Gastroesophageal sphincter (tissue), 4 donors: ENCODE measurements around the gene FOSL1. TPM values are rescaled to one million over a fixed set of nuclear protein-coding genes. Genes with fewer than 3 reads are reported as not detected.

ENCODE experiments used
- ATAC-seq: fragments of 150-250 bp; one replicate; pipeline ENCODE4 v1.9.1; 2016; ENCODE audit warnings: mild to moderate bottlenecking, moderate library complexity
- H3K27ac ChIP-seq, 4 donors: fragments of 200-600 bp; sonication (generic) in 3 of 4; 1 replicate in 3 of 4; 2 replicates in 1 of 4; pipeline ENCODE4 v1.5.1; 2016 to 2019
- H3K27me3 ChIP-seq: fragments of 200-600 bp; sonication (generic); one replicate; pipeline ENCODE4 v1.5.1; 2019
- H3K36me3 ChIP-seq, 2 donors: fragments of 200-600 bp; sonication (generic); one replicate each; pipeline ENCODE4 v1.5.1; 2019; ENCODE audit warnings: control low read depth in 1 of 2
- H3K4me1 ChIP-seq, 3 donors: fragments of 200-600 bp; sonication (generic); 1 replicate in 2 of 3; 2 replicates in 1 of 3; pipeline ENCODE4 v1.5.1; 2016 to 2019; ENCODE audit warnings: control low read depth in 2 of 3
- H3K4me3 ChIP-seq, 2 donors: fragments of 200-600 bp; sonication (generic); one replicate each; pipeline ENCODE4 v1.5.1; 2019; ENCODE audit warnings: mild to moderate bottlenecking in 1 of 2, moderate library complexity in 1 of 2
- H3K9me3 ChIP-seq, 3 donors: fragments of 200-600 bp; sonication (generic); one replicate each; pipeline ENCODE4 v1.5.1; 2017 to 2019; ENCODE audit warnings: control low read depth in 2 of 3
- CTCF ChIP-seq, 4 experiments: fragments of 200-600 bp in 2 of 4; fragments of 450-650 bp in 2 of 4; sonication (generic) in 1 of 4; IDR thresholded peaks; one replicate each; pipeline ENCODE4 v1.5.1; 2017 to 2019; ENCODE audit warnings: antibody characterized with exemption in 4 of 4, mild to moderate bottlenecking in 2 of 4, moderate library complexity in 2 of 4
- EP300 ChIP-seq: sonication (generic); formaldehyde crosslinking; IDR thresholded peaks from one replicate; pipeline ENCODE4 v1.6.1; 2017; ENCODE audit warnings: antibody characterized with exemption, mild to moderate bottlenecking
- POLR2A ChIP-seq, 2 donors: fragments of 450-650 bp; IDR thresholded peaks; one replicate each; pipeline ENCODE4 v1.6.1; 2017; ENCODE audit warnings: antibody characterized with exemption in 2 of 2, mild to moderate bottlenecking in 2 of 2, moderate library complexity in 1 of 2
- POLR2AphosphoS5 ChIP-seq: sonication (generic); formaldehyde crosslinking; IDR thresholded peaks from one replicate; pipeline ENCODE4 v1.6.1; 2017; ENCODE audit warnings: antibody characterized with exemption
- WGBS, 2 donors: methylation state at CpG; one replicate each; pipeline ENCODE4 v1.1.5; 2018; ENCODE audit warnings: low coverage in 1 of 2; 5-methylcytosine and 5-hydroxymethylcytosine counted together
- total RNA-seq, 4 donors: library from RNA; depleted of rRNA; stranded (reverse); fragments of >200 nt; gene quantifications; one replicate each; pipeline ENCODE4 v1.1.0, GENCODE V29; 2016

FOSL1 gene
- total RNA-seq, 4 donors from 2014 or later = 1.4 to 24.9 (median 4.1) TPM

DNA sequence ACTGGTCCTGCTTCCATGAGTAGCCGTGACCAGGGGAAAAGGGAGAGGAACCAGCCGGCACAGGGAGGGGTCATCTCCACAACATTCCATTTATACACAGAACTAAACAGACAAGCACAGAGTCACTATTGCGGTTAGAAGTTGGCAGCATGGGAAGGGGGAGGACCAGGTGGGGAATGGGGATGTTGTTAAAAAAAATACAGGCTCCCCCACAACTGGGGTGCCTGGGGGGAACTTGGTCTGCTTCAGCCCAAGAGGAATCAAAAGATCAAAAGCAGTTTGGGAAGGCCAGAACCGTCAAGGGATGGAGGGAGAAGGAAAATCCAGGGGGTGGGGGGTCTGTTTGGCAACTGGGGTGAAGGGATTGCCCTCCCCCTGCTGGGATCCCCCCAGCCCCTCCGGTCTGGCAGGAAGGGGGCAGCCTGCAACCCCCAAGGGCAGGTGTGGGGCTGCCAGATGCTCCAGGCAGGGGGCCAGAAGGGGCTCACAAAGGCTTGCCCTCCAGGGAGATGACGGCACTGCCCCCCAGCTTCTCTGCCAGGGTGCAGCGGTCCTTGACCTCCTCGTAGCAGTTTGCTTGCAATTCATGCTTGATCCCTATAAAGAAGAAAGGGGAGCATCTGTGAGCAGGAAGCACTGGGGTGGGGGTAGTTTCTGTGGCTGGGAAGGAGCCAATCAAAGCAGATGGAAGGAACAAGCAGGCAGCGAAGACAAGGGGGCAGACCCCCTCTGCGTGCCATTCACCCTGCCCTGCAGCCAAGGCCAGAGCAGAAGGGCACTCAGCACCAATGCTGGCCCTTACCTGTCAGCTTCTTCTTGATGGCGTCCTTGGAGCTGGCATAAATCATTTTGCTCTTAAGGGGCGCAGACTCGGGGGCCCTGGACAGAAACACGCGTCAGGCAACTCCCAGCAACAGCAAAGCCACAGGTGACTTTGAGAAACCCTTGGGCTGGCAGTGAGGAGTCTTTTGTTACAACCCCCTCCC is 45.0 kb downstream of the FOSL1 start:
- Histone ChIP-seq H3K4me3 (no peak overlapping the region), H3K27me3 (no peaks in the 10 kb centered on the region), H3K4me1 (peaks cover 0 to 67% (median 13%) of the 10 kb centered on the region in 3 donors), H3K9me3 (peaks cover 0 to 10% (median 0%) of the 10 kb centered on the region in 3 donors), H3K36me3 (peaks cover 0 to 60% of the 10 kb centered on the region in 2 donors), H3K27ac (no peak overlapping the region)
- 42 to 55% methylated on average over 3 to 6 of the region's 15 CpGs for WGBS, 2 donors
- no peak for TF ChIP-seq EP300
- TF ChIP-seq CTCF (IDR thresholded peaks at IDR 0.05) = no peak
- no peak for TF ChIP-seq POLR2A (IDR thresholded peaks at IDR 0.05)
- no peak for TF ChIP-seq POLR2AphosphoS5
- no peak for ATAC-seq

- Histone ChIP-seq H3K9me3 (peaks cover 0 to 10% (median 0%) of the 10 kb centered on the region in 3 donors), H3K27me3 (no peaks in the 10 kb centered on the region), H3K4me3 (no peak overlapping the region), H3K4me1 (peaks cover 0 to 61% (median 13%) of the 10 kb centered on the region in 3 donors), H3K27ac (no peak overlapping the region), H3K36me3 (peaks cover 0 to 60% of the 10 kb centered on the region in 2 donors)
- no peak for ATAC-seq
- TF ChIP-seq EP300 = no peak
- no peak for TF ChIP-seq POLR2AphosphoS5
- TF ChIP-seq POLR2A (IDR thresholded peaks at IDR 0.05) = no peak
- TF ChIP-seq CTCF (IDR thresholded peaks at IDR 0.05) = no peak
- WGBS, 2 donors = 69% methylated on average over 2 of the region's 4 CpGs; no CpG with 5 or more reads in 1 of the 2 donors
Observed at GRCh38 chr11:65854161-65854592, 46.0 kb downstream of the FOSL1 start.

- WGBS, 2 donors = 17 to 100% methylated on average over 1 of the region's 6 CpGs
- peaks cover 0 to 53% (median 13%) of the 10 kb centered on the region in 3 donors for H3K4me1 ChIP-seq
- H3K27ac ChIP-seq = no peak overlapping the region
- no peak for ATAC-seq
- H3K4me3 ChIP-seq = no peak overlapping the region
- no peaks in the 10 kb centered on the region for H3K27me3 ChIP-seq
- H3K9me3 ChIP-seq = peaks cover 0 to 10% (median 0%) of the 10 kb centered on the region in 3 donors
- TF ChIP-seq POLR2A (IDR thresholded peaks at IDR 0.05) (no peak), POLR2AphosphoS5 (no peak), EP300 (no peak), CTCF (IDR thresholded peaks at IDR 0.05) (no peak)
- H3K36me3 ChIP-seq = peaks cover 0 to 60% of the 10 kb centered on the region in 2 donors
Observed at GRCh38 chr11:65853246-65853979, 46.8 kb downstream of the FOSL1 start.

DNA sequence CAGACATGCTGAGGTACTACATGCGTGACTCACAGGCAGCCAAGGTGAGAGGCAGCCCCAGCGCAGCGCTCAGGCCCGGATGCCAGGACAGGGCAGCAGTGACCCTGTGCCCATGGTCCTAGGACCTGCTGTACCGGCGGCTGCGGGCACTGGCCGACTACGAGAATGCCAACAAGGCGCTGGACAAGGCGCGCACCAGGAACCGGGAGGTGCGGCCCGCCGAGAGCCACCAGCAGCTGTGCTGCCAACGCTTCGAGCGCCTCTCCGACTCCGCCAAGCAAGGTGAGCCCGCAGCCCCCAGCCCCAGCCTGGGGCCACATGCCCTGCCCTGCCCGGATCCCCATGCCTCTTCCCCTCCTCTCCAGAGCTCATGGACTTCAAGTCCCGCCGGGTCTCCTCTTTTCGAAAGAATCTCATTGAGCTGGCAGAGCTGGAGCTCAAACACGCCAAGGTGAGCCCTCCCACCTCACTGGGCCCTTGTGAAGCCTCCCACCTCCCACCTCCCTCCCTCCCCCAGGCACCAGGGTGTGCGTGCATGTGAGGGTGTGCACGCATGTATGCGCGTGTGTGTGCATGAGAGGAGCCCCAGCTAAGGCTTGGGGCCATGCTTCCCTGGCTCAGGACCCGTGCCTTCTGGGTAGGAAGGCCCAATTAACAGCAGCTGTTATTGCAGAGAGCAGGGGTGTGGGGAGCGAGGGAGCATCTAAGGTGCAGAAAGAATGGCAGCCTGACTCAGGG is 47.5 kb downstream of the FOSL1 start:
- no peaks in the 10 kb centered on the region for H3K27me3 ChIP-seq
- H3K27ac ChIP-seq = no peak overlapping the region
- H3K4me3 ChIP-seq = no peak overlapping the region
- H3K36me3 ChIP-seq = peaks cover 0 to 60% of the 10 kb centered on the region in 2 donors
- H3K9me3 ChIP-seq = peaks cover 0 to 10% (median 0%) of the 10 kb centered on the region in 3 donors
- no peak for ATAC-seq
- H3K4me1 ChIP-seq = peaks cover 0 to 52% (median 13%) of the 10 kb centered on the region in 3 donors
- no peak for TF ChIP-seq EP300
- TF ChIP-seq CTCF (IDR thresholded peaks at IDR 0.05) = no peak
- no peak for TF ChIP-seq POLR2A (IDR thresholded peaks at IDR 0.05)
- TF ChIP-seq POLR2AphosphoS5 = no peak
- no CpG with 5 or more reads among the region's 33 CpGs for WGBS, 2 donors
